Fibroblast of the aortic adventitia (primary cell): Measurements from ENCODE around the gene NOSIP. TPM values are rescaled to one million over a fixed set of nuclear protein-coding genes. Genes with fewer than 3 reads are reported as not detected.

ENCODE experiments used
- DNase-seq: peaks from one replicate; pipeline ENCODE4 v3.0.0-alpha.2; 2010; ENCODE audit warnings: low read depth
- H3K4me3 ChIP-seq: 2 replicates; pipeline ENCODE4 v1.5.1; 2011; ENCODE audit warnings: low read depth, mild to moderate bottlenecking, control low read depth, low read length, moderate library complexity
- CTCF ChIP-seq: IDR thresholded peaks from 2 replicates; pipeline ENCODE4 v1.5.1; 2011; ENCODE audit warnings: mild to moderate bottlenecking, low read length, control low read depth, inconsistent platforms; ENCODE audit not compliant: insufficient read depth
- total RNA-seq: library from RNA; depleted of rRNA; stranded (reverse); fragments of >200 nt; gene quantifications from 2 replicates; pipeline ENCODE4 v1.2.3, GENCODE V29; 2012; ENCODE audit warnings: low replicate concordance

NOSIP gene
- total RNA-seq, 1 donor: 46.9 TPM

- no peak for TF ChIP-seq CTCF
- no peak overlapping the region for H3K4me3 ChIP-seq
- DNase-seq: no peak
These were observed 35.5 kb upstream of the NOSIP start for GRCh38 chr19:49615861-49616260.

GRCh38 chr19:49614096-49614833 lies 33.9 kb upstream of the NOSIP start:
- TF ChIP-seq CTCF: peak; percentile 32
- H3K4me3 ChIP-seq: peak overlapping the region; percentile 35

GRCh38 chr19:49613374-49613773 lies 33.0 kb upstream of the NOSIP start:
- DNase-seq: peak; percentile 12
- no peak overlapping the region for H3K4me3 ChIP-seq

More at GRCh38 chr19:49614096-49614833, 33.9 kb upstream of the NOSIP start:
- DNase-seq: peak; percentile 79

GRCh38 chr19:49609499-49610092 lies 29.2 kb upstream of the NOSIP start:
- no peak overlapping the region for H3K4me3 ChIP-seq
- TF ChIP-seq CTCF: no peak
- DNase-seq: no peak

More at GRCh38 chr19:49613374-49613773, 33.0 kb upstream of the NOSIP start:
- TF ChIP-seq CTCF: no peak

- no peak for TF ChIP-seq CTCF
- no peak for DNase-seq
These were observed 25.2 kb upstream of the NOSIP start for GRCh38 chr19:49605605-49606004.

DNA sequence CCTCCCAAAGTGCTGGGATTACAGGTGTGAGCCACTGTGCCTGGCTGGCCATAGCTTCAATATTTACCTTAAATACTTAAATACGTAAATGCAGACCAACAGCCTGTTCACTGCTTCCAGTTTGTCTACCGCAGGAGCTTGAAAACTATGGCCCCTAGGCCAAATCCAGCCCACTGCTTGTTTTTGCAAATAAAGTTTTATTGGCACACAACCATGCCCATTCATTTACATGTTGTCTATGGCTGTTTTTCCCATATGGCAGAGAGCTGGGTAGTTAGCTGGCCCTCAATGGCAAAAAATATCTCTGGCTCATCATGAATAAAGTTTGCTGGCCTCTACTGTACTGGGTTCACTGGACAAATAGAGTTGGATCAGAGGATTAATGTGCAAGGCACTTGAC lies 22.4 kb upstream of the NOSIP start:
- no peak for DNase-seq
- TF ChIP-seq CTCF: no peak
- no peak overlapping the region for H3K4me3 ChIP-seq

More at GRCh38 chr19:49605605-49606004, 25.2 kb upstream of the NOSIP start:
- H3K4me3 ChIP-seq: no peak overlapping the region
